HEK293 (cell line): ENCODE results near the gene RPAP3.

Experiments
- CTCF ChIA-PET: fragments of 350-600 bp; formaldehyde crosslinking; extraction: SDS; loops from one replicate; lab custom pipeline; 2021; ENCODE audit warnings: antibody characterized with exemption; lab: Yijun Ruan, JAX
- POLR2A ChIA-PET: fragments of 300-600 bp; formaldehyde crosslinking; extraction: SDS; loops from one replicate; lab custom pipeline; 2020; ENCODE audit warnings: antibody characterized with exemption, inconsistent platforms; lab: Yijun Ruan, JAX
- H3K27ac ChIP-seq: fragments of 200-500 bp; sonication (Bioruptor generic); 2 replicates; pipeline ENCODE4 v1.5.1; 2014; ENCODE audit warnings: low read depth, low read length, control low read depth, inconsistent platforms; ENCODE audit errors: extremely low read depth
- H3K36me3 ChIP-seq, 2 experiments: fragments of 200-500 bp in 1 of 2; sonication (Bioruptor generic) in 1 of 2; 1 replicate in 1 of 2; 2 replicates in 1 of 2; pipeline ENCODE4 v1.5.1; 2014 to 2017; ENCODE audit warnings: inconsistent platforms in 2 of 2, low read length in 2 of 2; ENCODE audit not compliant: control insufficient read depth in 2 of 2, insufficient read depth in 1 of 2
- H3K4me1 ChIP-seq: fragments of 200-500 bp; sonication (Bioruptor generic); 2 replicates; pipeline ENCODE4 v1.5.1; 2014; ENCODE audit warnings: mild to moderate bottlenecking, low read length, inconsistent platforms; ENCODE audit not compliant: control insufficient read depth, insufficient read depth
- H3K4me3 ChIP-seq: 2 replicates; pipeline ENCODE4 v1.5.1; 2011; ENCODE audit warnings: low read depth, mild to moderate bottlenecking, control low read depth, low read length, moderate library complexity
- H3K9me3 ChIP-seq: fragments of 200-500 bp; sonication (Bioruptor generic); 2 replicates; pipeline ENCODE4 v1.5.1; 2014; ENCODE audit warnings: low read depth, low read length, inconsistent platforms; ENCODE audit not compliant: control insufficient read depth, insufficient read depth
- BCL11A ChIP-seq: fragments of 450-650 bp; formaldehyde crosslinking; IDR thresholded peaks from 2 replicates; pipeline ENCODE4 v1.5.1; 2016; ENCODE audit warnings: low read depth, missing biosample characterization, missing genetic modification characterization
- EGR2 ChIP-seq: fragments of 450-650 bp; formaldehyde crosslinking; IDR thresholded peaks from 2 replicates; pipeline ENCODE4 v1.5.1; 2016; ENCODE audit warnings: low read depth, missing biosample characterization, missing genetic modification characterization
- KLF8 ChIP-seq: fragments of 450-650 bp; formaldehyde crosslinking; IDR thresholded peaks from 2 replicates; pipeline ENCODE4 v1.5.1; 2016; ENCODE audit warnings: missing biosample characterization, missing genetic modification characterization
- KLF9 ChIP-seq: fragments of 450-650 bp; formaldehyde crosslinking; IDR thresholded peaks from 2 replicates; pipeline ENCODE4 v1.5.1; 2016; ENCODE audit warnings: missing biosample characterization, missing genetic modification characterization, low read depth
- MZF1 ChIP-seq: fragments of 450-650 bp; formaldehyde crosslinking; IDR thresholded peaks from 2 replicates; pipeline ENCODE4 v1.5.1; 2017; ENCODE audit warnings: missing biosample characterization, missing genetic modification characterization, borderline replicate concordance
- PRDM1 ChIP-seq: fragments of 450-650 bp; formaldehyde crosslinking; IDR thresholded peaks from 2 replicates; pipeline ENCODE4; 2016; ENCODE audit warnings: missing biosample characterization, missing genetic modification characterization
- SCRT1 ChIP-seq: fragments of 450-650 bp; formaldehyde crosslinking; IDR thresholded peaks from 2 replicates; pipeline ENCODE4 v1.5.1; 2016; ENCODE audit warnings: missing biosample characterization, missing genetic modification characterization, borderline replicate concordance
- ZBTB17 ChIP-seq: fragments of 450-650 bp; formaldehyde crosslinking; IDR thresholded peaks from 2 replicates; pipeline ENCODE4 v1.5.1; 2016; ENCODE audit warnings: missing biosample characterization, missing genetic modification characterization
- ZBTB20 ChIP-seq: fragments of 450-650 bp; formaldehyde crosslinking; IDR thresholded peaks from 2 replicates; pipeline ENCODE4 v1.5.1; 2016; ENCODE audit warnings: missing biosample characterization, missing genetic modification characterization
- ZEB2 ChIP-seq: fragments of 450-650 bp; formaldehyde crosslinking; IDR thresholded peaks from 2 replicates; pipeline ENCODE4 v1.5.1; 2016; ENCODE audit warnings: missing biosample characterization, missing genetic modification characterization
- ZFHX2 ChIP-seq: fragments of 450-650 bp; formaldehyde crosslinking; conservative IDR thresholded peaks from 2 replicates; pipeline ENCODE4 v1.5.1; 2016; ENCODE audit warnings: missing biosample characterization, missing genetic modification characterization
- ZNF114 ChIP-seq: fragments of 450-650 bp; formaldehyde crosslinking; IDR thresholded peaks from 2 replicates; pipeline ENCODE4 v1.5.0; 2017; ENCODE audit warnings: missing biosample characterization, missing genetic modification characterization
- ZNF138 ChIP-seq: fragments of 450-650 bp; formaldehyde crosslinking; IDR thresholded peaks from 2 replicates; pipeline ENCODE4 v1.5.1; 2016; ENCODE audit warnings: missing biosample characterization, missing genetic modification characterization, borderline replicate concordance
- ZNF19 ChIP-seq: fragments of 450-650 bp; formaldehyde crosslinking; IDR thresholded peaks from 2 replicates; pipeline ENCODE4; 2016; ENCODE audit warnings: missing biosample characterization, missing genetic modification characterization, low read depth
- ZNF23 ChIP-seq: fragments of 450-650 bp; formaldehyde crosslinking; IDR thresholded peaks from 2 replicates; pipeline ENCODE4 v1.5.1; 2016; ENCODE audit warnings: missing biosample characterization, missing genetic modification characterization, borderline replicate concordance
- ZNF433 ChIP-seq: fragments of 450-650 bp; formaldehyde crosslinking; IDR thresholded peaks from 2 replicates; pipeline ENCODE4 v1.5.1; 2016; ENCODE audit warnings: missing biosample characterization, missing genetic modification characterization, low read depth
- ZNF514 ChIP-seq: fragments of 450-650 bp; formaldehyde crosslinking; IDR thresholded peaks from 2 replicates; pipeline ENCODE4 v1.5.1; 2016; ENCODE audit warnings: missing biosample characterization, missing genetic modification characterization
- ZNF585B ChIP-seq: fragments of 450-650 bp; formaldehyde crosslinking; IDR thresholded peaks from 2 replicates; pipeline ENCODE4 v1.5.1; 2016; ENCODE audit warnings: missing biosample characterization, missing genetic modification characterization
- ZNF670 ChIP-seq: fragments of 450-650 bp; formaldehyde crosslinking; IDR thresholded peaks from 2 replicates; pipeline ENCODE4 v1.5.1; 2016; ENCODE audit warnings: missing biosample characterization, missing genetic modification characterization, low read depth
- ZNF701 ChIP-seq: fragments of 450-650 bp; formaldehyde crosslinking; IDR thresholded peaks from 2 replicates; pipeline ENCODE4 v1.5.1; 2016; ENCODE audit warnings: missing biosample characterization, missing genetic modification characterization
- ZSCAN16 ChIP-seq: fragments of 450-650 bp; formaldehyde crosslinking; IDR thresholded peaks from 2 replicates; pipeline ENCODE4 v1.5.1; 2016; ENCODE audit warnings: missing biosample characterization, missing genetic modification characterization
- ZSCAN30 ChIP-seq: fragments of 450-650 bp; IDR thresholded peaks from 2 replicates; pipeline ENCODE4 v1.5.1; 2018; ENCODE audit warnings: missing biosample characterization, mild to moderate bottlenecking, missing genetic modification characterization, moderate library complexity
- TF ChIP-seq, protein P1 (sequence below): fragments of 450-650 bp; formaldehyde crosslinking; IDR thresholded peaks from 2 replicates; pipeline ENCODE4 v1.5.1; 2016; ENCODE audit warnings: missing biosample characterization, missing genetic modification characterization
- TF ChIP-seq, protein P2 (sequence below): fragments of 450-650 bp; formaldehyde crosslinking; IDR thresholded peaks from 2 replicates; pipeline ENCODE4 v1.5.1; 2016; ENCODE audit warnings: missing biosample characterization, missing genetic modification characterization, low read depth
- TF ChIP-seq, protein P3 (sequence below): fragments of 450-650 bp; formaldehyde crosslinking; IDR thresholded peaks from 2 replicates; pipeline ENCODE4 v1.5.0; 2017; ENCODE audit warnings: missing biosample characterization, missing genetic modification characterization, borderline replicate concordance

RPAP3 gene

DNA sequence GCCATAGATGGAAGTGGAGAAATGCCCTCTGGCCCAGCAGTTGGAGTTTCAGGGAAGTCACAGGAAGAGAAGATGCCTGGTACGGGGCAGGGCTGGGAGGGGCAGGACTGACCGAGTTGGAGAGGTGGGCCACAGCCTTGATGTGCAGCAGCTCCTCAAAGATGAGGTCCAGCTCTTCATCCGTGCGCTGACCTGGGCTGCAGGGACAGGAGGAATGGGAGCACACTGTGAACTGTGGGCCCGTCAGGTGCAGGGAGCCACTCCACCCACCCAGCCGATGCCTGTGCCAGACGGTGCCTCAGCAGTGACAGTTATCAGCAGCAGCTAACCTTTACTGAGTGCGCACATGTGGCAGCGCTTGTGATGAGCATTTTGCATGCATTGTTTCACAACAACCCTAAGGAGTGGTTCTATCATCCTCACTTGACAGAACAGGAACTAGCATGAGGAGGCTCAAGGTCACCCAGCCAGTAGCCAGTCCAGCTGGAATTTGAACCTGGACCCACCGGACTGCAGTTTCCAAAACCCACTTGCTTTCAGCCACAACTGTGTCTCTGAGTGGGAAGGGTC, 44.5 kb upstream of the RPAP3 start:
- H3K27ac ChIP-seq: no peak overlapping the region
- H3K4me1 ChIP-seq: peaks cover 4% of the 10 kb centered on the region; the same call in 1 of the 2 replicates
- no peaks in the 10 kb centered on the region for H3K9me3 ChIP-seq
- ChIA-PET CTCF (interaction anchor here (0.9 to 14.1 kb wide), 2 partner anchors 8 to 15 kb away, joined by 3 to 241 read pairs; no protein-coding TSS in a partner anchor), POLR2A (no interaction called here)
- H3K4me3 ChIP-seq: no peak overlapping the region
- no peaks in the 10 kb centered on the region for H3K36me3 ChIP-seq
- TF ChIP-seq PRDM1 (tag by site-specific recombination) (no peak), ZNF19 (tag by site-specific recombination) (no peak), ZNF138 (tag by site-specific recombination) (no peak), ZNF701 (tag by site-specific recombination) (no peak), MZF1 (no peak), ZNF433 (tag by site-specific recombination) (no peak), ZNF670 (no peak), KLF8 (tag by site-specific recombination) (no peak), ZFHX2 (tag by site-specific recombination) (no peak), KLF9 (no peak), ZNF514 (no peak)
- TF ChIP-seq, protein P1, sequence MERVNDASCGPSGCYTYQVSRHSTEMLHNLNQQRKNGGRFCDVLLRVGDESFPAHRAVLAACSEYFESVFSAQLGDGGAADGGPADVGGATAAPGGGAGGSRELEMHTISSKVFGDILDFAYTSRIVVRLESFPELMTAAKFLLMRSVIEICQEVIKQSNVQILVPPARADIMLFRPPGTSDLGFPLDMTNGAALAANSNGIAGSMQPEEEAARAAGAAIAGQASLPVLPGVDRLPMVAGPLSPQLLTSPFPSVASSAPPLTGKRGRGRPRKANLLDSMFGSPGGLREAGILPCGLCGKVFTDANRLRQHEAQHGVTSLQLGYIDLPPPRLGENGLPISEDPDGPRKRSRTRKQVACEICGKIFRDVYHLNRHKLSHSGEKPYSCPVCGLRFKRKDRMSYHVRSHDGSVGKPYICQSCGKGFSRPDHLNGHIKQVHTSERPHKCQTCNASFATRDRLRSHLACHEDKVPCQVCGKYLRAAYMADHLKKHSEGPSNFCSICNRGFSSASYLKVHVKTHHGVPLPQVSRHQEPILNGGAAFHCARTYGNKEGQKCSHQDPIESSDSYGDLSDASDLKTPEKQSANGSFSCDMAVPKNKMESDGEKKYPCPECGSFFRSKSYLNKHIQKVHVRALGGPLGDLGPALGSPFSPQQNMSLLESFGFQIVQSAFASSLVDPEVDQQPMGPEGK: no peak

DNA sequence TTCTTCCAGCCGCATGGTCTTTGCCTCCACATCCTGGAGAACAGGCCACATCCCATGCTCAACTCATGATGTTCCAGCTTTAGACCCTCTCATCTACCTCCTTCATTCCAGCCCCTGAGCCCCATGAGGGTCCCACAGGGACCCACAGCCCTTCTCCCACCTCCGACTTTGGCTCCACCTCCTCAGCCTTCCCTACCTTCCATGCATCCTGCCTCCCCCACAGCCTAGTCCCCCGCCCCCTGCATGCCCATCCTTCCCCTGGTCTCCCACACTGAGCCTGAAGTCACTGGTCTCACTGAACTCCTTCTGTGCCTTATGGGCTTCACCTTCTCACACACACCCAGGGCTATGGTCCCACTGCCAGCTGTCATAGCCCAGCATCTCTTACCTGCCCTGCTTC, 43.1 kb upstream of the RPAP3 start:
- POLR2A ChIA-PET: interaction anchor here (1.5 kb wide), 1 partner anchor 18 kb away, joined by 3 read pairs; no protein-coding TSS in a partner anchor
- H3K9me3 ChIP-seq: no peaks in the 10 kb centered on the region
- H3K4me3 ChIP-seq: no peak overlapping the region
- H3K4me1 ChIP-seq: no peaks in the 10 kb centered on the region
- H3K27ac ChIP-seq: no peak overlapping the region
- H3K36me3 ChIP-seq: no peaks in the 10 kb centered on the region
- TF ChIP-seq EGR2 (tag by site-specific recombination) (peak; percentile 82), ZNF670 (no peak), ZSCAN16 (tag by site-specific recombination) (no peak), ZFHX2 (tag by site-specific recombination) (peak; percentile 53; the same call in 1 of the 2 replicates)
- TF ChIP-seq, protein P2, sequence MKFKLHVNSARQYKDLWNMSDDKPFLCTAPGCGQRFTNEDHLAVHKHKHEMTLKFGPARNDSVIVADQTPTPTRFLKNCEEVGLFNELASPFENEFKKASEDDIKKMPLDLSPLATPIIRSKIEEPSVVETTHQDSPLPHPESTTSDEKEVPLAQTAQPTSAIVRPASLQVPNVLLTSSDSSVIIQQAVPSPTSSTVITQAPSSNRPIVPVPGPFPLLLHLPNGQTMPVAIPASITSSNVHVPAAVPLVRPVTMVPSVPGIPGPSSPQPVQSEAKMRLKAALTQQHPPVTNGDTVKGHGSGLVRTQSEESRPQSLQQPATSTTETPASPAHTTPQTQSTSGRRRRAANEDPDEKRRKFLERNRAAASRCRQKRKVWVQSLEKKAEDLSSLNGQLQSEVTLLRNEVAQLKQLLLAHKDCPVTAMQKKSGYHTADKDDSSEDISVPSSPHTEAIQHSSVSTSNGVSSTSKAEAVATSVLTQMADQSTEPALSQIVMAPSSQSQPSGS: no peak
- CTCF ChIA-PET: interaction anchor here (1.6 to 2.8 kb wide), 2 partner anchors 9 to 18 kb away, joined by 3 to 31 read pairs; no protein-coding TSS in a partner anchor

DNA sequence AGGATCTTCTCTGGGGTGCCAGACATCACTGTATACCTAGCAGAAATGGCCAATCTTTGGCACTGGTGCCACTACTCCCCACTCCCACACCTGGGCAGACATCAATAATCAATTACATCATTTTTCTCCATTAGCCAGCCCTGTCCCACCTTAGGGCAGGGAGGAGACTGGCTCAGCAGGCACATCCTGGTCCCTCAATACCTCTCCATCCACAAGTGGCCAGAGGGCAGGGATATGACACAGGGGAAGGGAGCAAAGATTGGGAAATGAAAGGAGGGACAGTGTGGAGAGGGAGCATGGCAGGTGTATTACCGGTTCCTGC, 42.6 kb upstream of the RPAP3 start:
- ChIA-PET CTCF (interaction anchor here (1.6 to 8.9 kb wide), 3 partner anchors 9 to 88 kb away, joined by 3 to 264 read pairs (median 31); no protein-coding TSS in a partner anchor), POLR2A (interaction anchor here (1.5 kb wide), 1 partner anchor 18 kb away, joined by 3 read pairs; no protein-coding TSS in a partner anchor)
- Histone ChIP-seq H3K4me1 (no peaks in the 10 kb centered on the region), H3K27ac (no peak overlapping the region), H3K9me3 (no peaks in the 10 kb centered on the region), H3K36me3 (no peaks in the 10 kb centered on the region), H3K4me3 (no peak overlapping the region)
- TF ChIP-seq ZNF23 (tag by site-specific recombination): peak; percentile 83; the same call in 1 of the 2 replicates
- no peak for TF ChIP-seq ZNF585B
- no peak for TF ChIP-seq ZSCAN30 (tag by site-specific recombination)
- no peak for TF ChIP-seq BCL11A (tag by site-specific recombination)
- no peak for TF ChIP-seq SCRT1
- no peak for TF ChIP-seq ZNF433 (tag by site-specific recombination)
- TF ChIP-seq ZEB2 (tag by site-specific recombination): no peak
- no peak for TF ChIP-seq ZBTB20 (tag by site-specific recombination)
- TF ChIP-seq ZNF114 (tag by site-specific recombination): no peak
- TF ChIP-seq ZBTB17 (tag by site-specific recombination): peak; percentile 66
- TF ChIP-seq, protein P3, sequence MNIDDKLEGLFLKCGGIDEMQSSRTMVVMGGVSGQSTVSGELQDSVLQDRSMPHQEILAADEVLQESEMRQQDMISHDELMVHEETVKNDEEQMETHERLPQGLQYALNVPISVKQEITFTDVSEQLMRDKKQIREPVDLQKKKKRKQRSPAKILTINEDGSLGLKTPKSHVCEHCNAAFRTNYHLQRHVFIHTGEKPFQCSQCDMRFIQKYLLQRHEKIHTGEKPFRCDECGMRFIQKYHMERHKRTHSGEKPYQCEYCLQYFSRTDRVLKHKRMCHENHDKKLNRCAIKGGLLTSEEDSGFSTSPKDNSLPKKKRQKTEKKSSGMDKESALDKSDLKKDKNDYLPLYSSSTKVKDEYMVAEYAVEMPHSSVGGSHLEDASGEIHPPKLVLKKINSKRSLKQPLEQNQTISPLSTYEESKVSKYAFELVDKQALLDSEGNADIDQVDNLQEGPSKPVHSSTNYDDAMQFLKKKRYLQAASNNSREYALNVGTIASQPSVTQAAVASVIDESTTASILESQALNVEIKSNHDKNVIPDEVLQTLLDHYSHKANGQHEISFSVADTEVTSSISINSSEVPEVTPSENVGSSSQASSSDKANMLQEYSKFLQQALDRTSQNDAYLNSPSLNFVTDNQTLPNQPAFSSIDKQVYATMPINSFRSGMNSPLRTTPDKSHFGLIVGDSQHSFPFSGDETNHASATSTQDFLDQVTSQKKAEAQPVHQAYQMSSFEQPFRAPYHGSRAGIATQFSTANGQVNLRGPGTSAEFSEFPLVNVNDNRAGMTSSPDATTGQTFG (tag by site-specific recombination): no peak
